HL-60 (cell line): Measurements from ENCODE around the gene THEM4.

ENCODE experiments used
- DNase-seq, 2 experiments: peaks; one replicate each; pipeline ENCODE4 v3.0.0-alpha.2; 2010 to 2020; ENCODE audit warnings: low read depth in 1 of 2, low spot score in 1 of 2
- H3K27ac ChIP-seq: fragments of 250-450 bp; sonication (Bioruptor Pico); replicated peaks from 2 replicates; pipeline ENCODE4 v1.5.1; 2020; ENCODE audit warnings: mild to moderate bottlenecking, moderate library complexity
- H3K27me3 ChIP-seq: fragments of 250-450 bp; sonication (Bioruptor Pico); 2 replicates; pipeline ENCODE4 v1.5.1; 2021; ENCODE audit warnings: mild to moderate bottlenecking, moderate library complexity; ENCODE audit not compliant: insufficient read depth, poor library complexity, severe bottlenecking
- H3K4me3 ChIP-seq: replicated peaks from 2 replicates; pipeline ENCODE4 v1.5.1; 2011; ENCODE audit warnings: mild to moderate bottlenecking, control low read depth, low read length; ENCODE audit not compliant: insufficient read depth
- GABPA ChIP-seq: IDR thresholded peaks from 2 replicates; pipeline ENCODE4 v1.6.1; 2012; ENCODE audit warnings: low read depth
- POLR2AphosphoS5 ChIP-seq: IDR thresholded peaks from 2 replicates; pipeline ENCODE4 v1.6.1; 2012; ENCODE audit warnings: low read depth
- SPI1 ChIP-seq: IDR thresholded peaks from 2 replicates; pipeline ENCODE4 v1.6.1; 2012; ENCODE audit warnings: low read depth, mild to moderate bottlenecking, borderline replicate concordance
- TF ChIP-seq, protein P1 (sequence below): IDR thresholded peaks from one replicate; pipeline ENCODE4 v1.5.1; 2011; ENCODE audit warnings: low read length, control low read depth, inconsistent platforms; ENCODE audit not compliant: insufficient read depth
- TF ChIP-seq, protein P2 (sequence below): IDR thresholded peaks from 2 replicates; pipeline ENCODE4 v1.6.1; 2012; ENCODE audit warnings: low read depth; ENCODE audit not compliant: insufficient replicate concordance

Gene THEM4

DNA sequence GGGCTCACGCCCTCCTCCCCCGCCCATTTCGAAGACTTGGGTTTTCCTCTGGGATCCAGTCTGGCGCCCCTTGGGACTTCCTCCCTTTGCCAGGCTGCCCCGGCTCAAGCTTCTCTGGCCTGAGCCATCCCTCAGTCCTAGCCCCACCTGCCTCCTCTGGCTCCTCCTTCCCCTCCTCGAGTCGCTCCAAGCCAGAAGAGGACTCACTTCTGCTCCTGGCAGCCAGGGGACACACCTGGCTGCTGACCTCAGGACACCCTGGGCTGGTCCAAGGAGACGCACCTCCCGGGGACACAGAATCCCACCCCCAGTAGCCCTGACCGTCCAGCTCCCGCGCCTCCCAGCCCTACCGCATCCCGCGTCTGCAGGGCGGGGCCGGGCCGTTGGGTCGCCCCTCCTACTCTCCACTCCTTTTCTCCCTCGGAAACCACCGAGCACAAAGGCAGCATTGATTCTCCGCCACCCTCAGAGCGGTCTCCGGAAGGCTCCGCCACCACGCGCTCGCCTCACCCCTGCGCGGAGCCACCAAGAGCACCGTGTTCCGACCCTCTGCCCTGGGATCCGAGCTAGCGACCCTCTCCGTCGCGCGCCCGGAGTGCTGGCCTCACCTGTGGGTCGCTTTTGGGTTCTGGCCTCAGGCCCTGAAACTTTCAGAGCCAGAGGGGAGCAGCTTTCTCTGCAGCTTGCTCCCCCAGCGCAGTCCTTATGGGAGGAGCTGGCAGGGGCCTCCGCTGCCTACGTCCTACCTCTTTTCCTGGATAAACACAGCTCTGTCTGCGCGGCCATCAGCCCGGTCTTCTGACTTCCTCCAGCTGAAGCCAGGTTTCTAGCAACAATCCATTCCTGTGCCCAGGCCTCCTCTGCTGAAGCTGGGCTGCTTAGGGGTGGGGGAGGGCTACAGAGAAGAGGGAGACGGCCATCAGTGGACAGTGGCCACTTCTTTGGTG is 69.6 kb downstream of the THEM4 start, which contains the start of gene C2CD4D:
TSS of gene C2CD4D (minus strand) at position 364 of the 947 bp plus-strand sequence. CDS start 831 bp downstream, outside the sequence.
- TF ChIP-seq, protein P1, sequence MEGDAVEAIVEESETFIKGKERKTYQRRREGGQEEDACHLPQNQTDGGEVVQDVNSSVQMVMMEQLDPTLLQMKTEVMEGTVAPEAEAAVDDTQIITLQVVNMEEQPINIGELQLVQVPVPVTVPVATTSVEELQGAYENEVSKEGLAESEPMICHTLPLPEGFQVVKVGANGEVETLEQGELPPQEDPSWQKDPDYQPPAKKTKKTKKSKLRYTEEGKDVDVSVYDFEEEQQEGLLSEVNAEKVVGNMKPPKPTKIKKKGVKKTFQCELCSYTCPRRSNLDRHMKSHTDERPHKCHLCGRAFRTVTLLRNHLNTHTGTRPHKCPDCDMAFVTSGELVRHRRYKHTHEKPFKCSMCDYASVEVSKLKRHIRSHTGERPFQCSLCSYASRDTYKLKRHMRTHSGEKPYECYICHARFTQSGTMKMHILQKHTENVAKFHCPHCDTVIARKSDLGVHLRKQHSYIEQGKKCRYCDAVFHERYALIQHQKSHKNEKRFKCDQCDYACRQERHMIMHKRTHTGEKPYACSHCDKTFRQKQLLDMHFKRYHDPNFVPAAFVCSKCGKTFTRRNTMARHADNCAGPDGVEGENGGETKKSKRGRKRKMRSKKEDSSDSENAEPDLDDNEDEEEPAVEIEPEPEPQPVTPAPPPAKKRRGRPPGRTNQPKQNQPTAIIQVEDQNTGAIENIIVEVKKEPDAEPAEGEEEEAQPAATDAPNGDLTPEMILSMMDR: no peak
- no peak for TF ChIP-seq GABPA
- TF ChIP-seq, protein P2, sequence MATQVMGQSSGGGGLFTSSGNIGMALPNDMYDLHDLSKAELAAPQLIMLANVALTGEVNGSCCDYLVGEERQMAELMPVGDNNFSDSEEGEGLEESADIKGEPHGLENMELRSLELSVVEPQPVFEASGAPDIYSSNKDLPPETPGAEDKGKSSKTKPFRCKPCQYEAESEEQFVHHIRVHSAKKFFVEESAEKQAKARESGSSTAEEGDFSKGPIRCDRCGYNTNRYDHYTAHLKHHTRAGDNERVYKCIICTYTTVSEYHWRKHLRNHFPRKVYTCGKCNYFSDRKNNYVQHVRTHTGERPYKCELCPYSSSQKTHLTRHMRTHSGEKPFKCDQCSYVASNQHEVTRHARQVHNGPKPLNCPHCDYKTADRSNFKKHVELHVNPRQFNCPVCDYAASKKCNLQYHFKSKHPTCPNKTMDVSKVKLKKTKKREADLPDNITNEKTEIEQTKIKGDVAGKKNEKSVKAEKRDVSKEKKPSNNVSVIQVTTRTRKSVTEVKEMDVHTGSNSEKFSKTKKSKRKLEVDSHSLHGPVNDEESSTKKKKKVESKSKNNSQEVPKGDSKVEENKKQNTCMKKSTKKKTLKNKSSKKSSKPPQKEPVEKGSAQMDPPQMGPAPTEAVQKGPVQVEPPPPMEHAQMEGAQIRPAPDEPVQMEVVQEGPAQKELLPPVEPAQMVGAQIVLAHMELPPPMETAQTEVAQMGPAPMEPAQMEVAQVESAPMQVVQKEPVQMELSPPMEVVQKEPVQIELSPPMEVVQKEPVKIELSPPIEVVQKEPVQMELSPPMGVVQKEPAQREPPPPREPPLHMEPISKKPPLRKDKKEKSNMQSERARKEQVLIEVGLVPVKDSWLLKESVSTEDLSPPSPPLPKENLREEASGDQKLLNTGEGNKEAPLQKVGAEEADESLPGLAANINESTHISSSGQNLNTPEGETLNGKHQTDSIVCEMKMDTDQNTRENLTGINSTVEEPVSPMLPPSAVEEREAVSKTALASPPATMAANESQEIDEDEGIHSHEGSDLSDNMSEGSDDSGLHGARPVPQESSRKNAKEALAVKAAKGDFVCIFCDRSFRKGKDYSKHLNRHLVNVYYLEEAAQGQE: no peak
- TF ChIP-seq POLR2AphosphoS5: no peak
- no peak for TF ChIP-seq SPI1
- H3K4me3 ChIP-seq: peak within 1 kb of the TSS; percentile 23
- peaks cover 31% of the 10 kb centered on the region for H3K27me3 ChIP-seq
- no peak for DNase-seq
- H3K27ac ChIP-seq: no peak within 1 kb of the TSS

DNA sequence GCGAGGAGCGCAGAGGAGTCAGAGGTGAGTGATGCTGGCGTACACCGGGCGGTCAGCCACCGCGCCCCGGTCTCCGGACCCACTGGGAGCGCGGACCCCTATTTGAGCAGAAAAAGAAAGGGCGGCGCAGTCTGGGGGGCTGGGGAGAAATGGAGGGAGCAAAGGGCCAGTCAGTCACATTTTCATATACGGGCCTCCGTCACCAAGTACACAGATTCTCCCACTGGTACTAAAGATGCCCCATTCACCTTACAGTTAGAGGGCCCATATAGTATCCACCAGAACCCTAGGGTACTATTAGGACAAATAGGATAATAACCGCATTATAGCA is 70.3 kb downstream of the THEM4 start:
- H3K27me3 ChIP-seq: peaks cover 31% of the 10 kb centered on the region
- no peak overlapping the region for H3K27ac ChIP-seq
- 0 out of 2 replicates have a peak overlapping the region, but pooled peaks have one; percentile 23 for H3K4me3 ChIP-seq
- TF ChIP-seq, protein P1: no peak
- TF ChIP-seq, protein P2: no peak
- TF ChIP-seq POLR2AphosphoS5 (no peak), SPI1 (no peak), GABPA (no peak)
- no peak for DNase-seq

DNA sequence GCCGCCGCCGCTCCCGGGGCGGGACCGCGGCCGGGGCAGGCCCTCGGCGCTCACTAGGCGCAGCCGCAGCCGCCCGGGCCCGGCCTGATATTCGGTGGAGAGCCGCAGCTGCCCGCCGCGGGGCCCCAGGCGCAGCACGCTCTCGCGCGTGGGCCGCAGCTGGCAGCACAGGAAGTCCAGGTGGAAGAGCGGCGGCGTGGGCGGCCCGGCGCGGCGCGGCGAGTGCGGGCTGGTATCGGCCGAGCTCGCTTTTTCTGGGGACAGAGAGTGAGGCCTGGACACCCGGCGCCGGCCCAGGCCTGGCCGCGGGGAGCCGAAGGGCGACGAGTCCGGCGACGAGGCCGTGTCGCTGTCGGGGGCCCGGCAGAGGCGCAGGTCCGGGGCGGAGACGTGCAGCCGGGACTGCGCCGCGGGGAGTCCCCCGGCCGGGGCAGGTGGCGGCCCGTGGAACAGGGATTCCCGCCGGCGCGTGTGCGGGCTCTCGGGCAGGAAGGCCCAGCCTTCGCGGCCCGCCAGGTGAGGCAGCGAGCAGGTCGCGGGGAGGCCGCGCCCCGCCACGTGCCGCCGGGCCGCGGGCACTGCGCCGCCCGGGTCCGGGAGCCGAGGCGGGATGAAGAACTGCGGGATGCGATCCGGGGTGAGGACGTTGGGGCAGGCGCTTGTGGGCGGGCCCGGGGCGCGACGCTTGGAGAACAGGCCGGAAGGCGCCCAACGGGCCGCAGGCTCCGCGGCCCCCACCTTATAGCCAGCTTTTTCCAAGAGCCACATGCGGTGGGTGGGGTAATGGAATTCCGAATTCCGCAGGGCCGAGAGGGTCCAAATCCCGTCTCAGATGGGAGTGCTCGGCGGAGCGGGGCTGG is 70.9 kb downstream of the THEM4 start:
- peaks cover 31% of the 10 kb centered on the region for H3K27me3 ChIP-seq
- no peak overlapping the region for H3K27ac ChIP-seq
- no peak for DNase-seq
- peak overlapping the region; percentile 23 for H3K4me3 ChIP-seq
- TF ChIP-seq, protein P1: no peak
- TF ChIP-seq POLR2AphosphoS5: no peak
- no peak for TF ChIP-seq GABPA
